ENCODE results near the gene APOA5. TPM values are rescaled to one million over a fixed set of nuclear protein-coding genes. Genes with fewer than 3 reads are reported as not detected.

APOA5 gene
- total RNA-seq: not detected in 2 replicates

GRCh38 chr11:116791813-116792143, at the start of gene APOA5:
Gene APOA5, minus strand, starts transcription at chr11:116791879. Its CDS starts 19 bp downstream, at chr11:116791860.

GRCh38 chr11:116837231-116838091, 45.8 kb upstream of the APOA5 start, which contains the start of gene APOA1:
Gene APOA1, minus strand, starts transcription at chr11:116837622. Its CDS starts 235 bp downstream, at chr11:116837387.

GRCh38 chr11:116829525-116830183, 38.0 kb upstream of the APOA5 start, which contains the start of gene APOC3:
Gene APOC3, plus strand, starts transcription at chr11:116829907. Its CDS starts 676 bp downstream, at chr11:116830583.

GRCh38 chr11:116823031-116823843, 31.6 kb upstream of the APOA5 start, which contains the start of gene APOA4:
Gene APOA4, minus strand, starts transcription at chr11:116823304. Its CDS starts 113 bp downstream, at chr11:116823191.

GRCh38 chr11:116787786-116788486, 3.7 kb downstream of the APOA5 start, which contains the start of gene ZPR1:
Gene ZPR1, minus strand, starts transcription at chr11:116788023. Its CDS starts 33 bp downstream, at chr11:116787990.

GRCh38 chr11:116772443-116773202, 19.1 kb downstream of the APOA5 start, which contains the start of gene BUD13:
Gene BUD13, minus strand, starts transcription at chr11:116772987. Its CDS starts 23 bp downstream, at chr11:116772964.

Other genes starting within 250 kb of the APOA5 start
- gene BUD13, start 18.9 kb downstream of the APOA5 start, total RNA-seq: 12.3 and 17.2 TPM in 2 replicates
- 33.1 and 34.7 TPM in 2 replicates for gene ZPR1, start 3.9 kb downstream of the APOA5 start, total RNA-seq
- not detected in 2 replicates for gene APOA4, start 31.4 kb upstream of the APOA5 start, total RNA-seq
- not detected in 2 replicates for gene APOC3, start 38.0 kb upstream of the APOA5 start, total RNA-seq
- gene APOA1, start 45.7 kb upstream of the APOA5 start, total RNA-seq: not detected in 2 replicates